Glutamatergic neuron (in vitro differentiated cells): ENCODE data around the gene LUC7L. TPM values are rescaled to one million over a fixed set of nuclear protein-coding genes. Genes with fewer than 3 reads are reported as not detected.
"Not testable (repeated sequence)": the region's sequence is repeated elsewhere in the genome, so short reads cannot be mapped to it uniquely, and the experiment has no call there.

Source experiments
- DNase-seq: peaks from one replicate; pipeline ENCODE4 v3.0.0; 2022
- H3K27ac Mint-ChIP-seq: one replicate; pipeline ENCODE4 v1.8.0; 2020; ENCODE audit warnings: mild to moderate bottlenecking, mixed read lengths, inconsistent platforms; ENCODE audit not compliant: unreplicated experiment
- H3K27me3 Mint-ChIP-seq: one replicate; pipeline ENCODE4 v1.8.0; 2020; ENCODE audit warnings: mild to moderate bottlenecking, moderate library complexity, mixed read lengths, inconsistent platforms; ENCODE audit not compliant: unreplicated experiment
- H3K36me3 Mint-ChIP-seq: one replicate; pipeline ENCODE4 v1.8.0; 2020; ENCODE audit warnings: mild to moderate bottlenecking, mixed read lengths, inconsistent platforms; ENCODE audit not compliant: unreplicated experiment
- H3K4me1 Mint-ChIP-seq: one replicate; pipeline ENCODE4 v1.8.0; 2020; ENCODE audit warnings: mild to moderate bottlenecking, low read depth, mixed read lengths, inconsistent platforms; ENCODE audit not compliant: unreplicated experiment
- H3K4me3 Mint-ChIP-seq: one replicate; pipeline ENCODE4 v1.8.0; 2020; ENCODE audit warnings: mild to moderate bottlenecking, mixed read lengths, inconsistent platforms; ENCODE audit not compliant: unreplicated experiment
- H3K9me3 Mint-ChIP-seq: one replicate; pipeline ENCODE4 v1.8.0; 2020; ENCODE audit warnings: mild to moderate bottlenecking, moderate library complexity, mixed read lengths, inconsistent platforms; ENCODE audit not compliant: unreplicated experiment
- total RNA-seq: library from RNA; stranded (reverse); fragmentation: NEBNext Ultra II Directional; extraction: Animal tissue kit (Norgen Biotek cat#: 25700); gene quantifications from one replicate; pipeline ENCODE4 v1.2.1, GENCODE V29; 2021; ENCODE audit not compliant: unreplicated experiment
- TF ChIP-seq, protein P1 (sequence below): fragments of 200-600 bp; sonication (generic); IDR thresholded peaks from one replicate; pipeline ENCODE4 v1.5.0; 2021; ENCODE audit not compliant: partially characterized antibody, unreplicated experiment

LUC7L gene
- total RNA-seq, 1 donor from 2014 or later, result 213 TPM

DNA sequence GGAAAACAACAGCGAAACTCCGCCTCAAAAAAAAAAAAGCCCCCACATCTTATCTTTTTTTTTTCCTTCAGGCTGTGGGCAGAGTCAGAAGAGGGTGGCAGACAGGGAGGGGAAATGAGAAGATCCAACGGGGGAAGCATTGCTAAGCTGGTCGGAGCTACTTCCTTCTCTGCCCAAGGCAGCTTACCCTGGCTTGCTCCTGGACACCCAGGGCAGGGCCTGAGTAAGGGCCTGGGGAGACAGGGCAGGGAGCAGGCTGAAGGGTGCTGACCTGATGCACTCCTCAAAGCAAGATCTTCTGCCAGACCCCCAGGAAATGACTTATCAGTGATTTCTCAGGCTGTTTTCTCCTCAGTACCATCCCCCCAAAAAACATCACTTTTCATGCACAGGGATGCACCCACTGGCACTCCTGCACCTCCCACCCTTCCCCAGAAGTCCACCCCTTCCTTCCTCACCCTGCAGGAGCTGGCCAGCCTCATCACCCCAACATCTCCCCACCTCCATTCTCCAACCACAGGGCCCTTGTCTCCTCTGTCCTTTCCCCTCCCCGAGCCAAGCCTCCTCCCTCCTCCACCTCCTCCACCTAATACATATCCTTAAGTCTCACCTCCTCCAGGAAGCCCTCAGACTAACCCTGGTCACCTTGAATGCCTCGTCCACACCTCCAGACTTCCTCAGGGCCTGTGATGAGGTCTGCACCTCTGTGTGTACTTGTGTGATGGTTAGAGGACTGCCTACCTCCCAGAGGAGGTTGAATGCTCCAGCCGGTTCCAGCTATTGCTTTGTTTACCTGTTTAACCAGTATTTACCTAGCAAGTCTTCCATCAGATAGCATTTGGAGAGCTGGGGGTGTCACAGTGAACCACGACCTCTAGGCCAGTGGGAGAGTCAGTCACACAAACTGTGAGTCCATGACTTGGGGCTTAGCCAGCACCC is 54.0 kb downstream of the LUC7L start:
- peaks cover 39% of the 10 kb centered on the region for H3K27me3 Mint-ChIP-seq
- H3K36me3 Mint-ChIP-seq, result no peaks in the 10 kb centered on the region
- no peak overlapping the region for H3K4me3 Mint-ChIP-seq
- TF ChIP-seq, protein P1, sequence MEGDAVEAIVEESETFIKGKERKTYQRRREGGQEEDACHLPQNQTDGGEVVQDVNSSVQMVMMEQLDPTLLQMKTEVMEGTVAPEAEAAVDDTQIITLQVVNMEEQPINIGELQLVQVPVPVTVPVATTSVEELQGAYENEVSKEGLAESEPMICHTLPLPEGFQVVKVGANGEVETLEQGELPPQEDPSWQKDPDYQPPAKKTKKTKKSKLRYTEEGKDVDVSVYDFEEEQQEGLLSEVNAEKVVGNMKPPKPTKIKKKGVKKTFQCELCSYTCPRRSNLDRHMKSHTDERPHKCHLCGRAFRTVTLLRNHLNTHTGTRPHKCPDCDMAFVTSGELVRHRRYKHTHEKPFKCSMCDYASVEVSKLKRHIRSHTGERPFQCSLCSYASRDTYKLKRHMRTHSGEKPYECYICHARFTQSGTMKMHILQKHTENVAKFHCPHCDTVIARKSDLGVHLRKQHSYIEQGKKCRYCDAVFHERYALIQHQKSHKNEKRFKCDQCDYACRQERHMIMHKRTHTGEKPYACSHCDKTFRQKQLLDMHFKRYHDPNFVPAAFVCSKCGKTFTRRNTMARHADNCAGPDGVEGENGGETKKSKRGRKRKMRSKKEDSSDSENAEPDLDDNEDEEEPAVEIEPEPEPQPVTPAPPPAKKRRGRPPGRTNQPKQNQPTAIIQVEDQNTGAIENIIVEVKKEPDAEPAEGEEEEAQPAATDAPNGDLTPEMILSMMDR, result no peak
- H3K9me3 Mint-ChIP-seq, result peaks cover 15% of the 10 kb centered on the region
- no peak for DNase-seq
- peaks cover 6% of the 10 kb centered on the region for H3K4me1 Mint-ChIP-seq
- no peak overlapping the region for H3K27ac Mint-ChIP-seq

DNA sequence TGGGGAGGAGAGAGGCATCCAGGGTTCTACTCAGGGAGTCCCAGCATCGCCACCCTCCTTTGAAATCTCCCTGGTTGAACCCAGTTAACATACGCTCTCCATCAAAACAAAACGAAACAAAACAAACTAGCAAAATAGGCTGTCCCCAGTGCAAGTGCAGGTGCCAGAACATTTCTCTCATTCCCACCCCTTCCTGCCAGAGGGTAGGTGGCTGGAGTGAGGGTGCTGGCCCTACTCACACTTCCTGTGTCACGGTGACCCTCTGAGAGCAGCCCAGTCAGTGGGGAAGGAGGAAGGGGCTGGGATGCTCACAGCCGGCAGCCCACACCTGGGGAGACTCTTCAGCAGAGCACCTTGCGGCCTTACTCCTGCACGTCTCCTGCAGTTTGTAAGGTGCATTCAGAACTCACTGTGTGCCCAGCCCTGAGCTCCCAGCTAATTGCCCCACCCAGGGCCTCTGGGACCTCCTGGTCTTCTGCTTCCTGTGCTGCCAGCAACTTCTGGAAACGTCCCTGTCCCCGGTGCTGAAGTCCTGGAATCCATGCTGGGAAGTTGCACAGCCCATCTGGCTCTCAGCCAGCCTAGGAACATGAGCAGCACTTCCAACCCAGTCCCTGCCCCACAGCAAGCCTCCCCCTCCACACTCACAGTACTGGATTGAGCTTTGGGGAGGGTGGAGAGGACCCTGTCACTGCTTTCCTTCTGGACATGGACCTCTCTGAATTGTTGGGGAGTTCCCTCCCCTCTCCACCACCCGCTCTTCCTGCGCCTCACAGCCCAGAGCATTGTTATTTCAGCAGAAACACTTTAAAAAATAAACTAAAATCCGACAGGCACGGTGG is 55.1 kb downstream of the LUC7L start:
- peaks cover 39% of the 10 kb centered on the region for H3K27me3 Mint-ChIP-seq
- H3K4me3 Mint-ChIP-seq, result peak overlapping the region; percentile 49
- peaks cover 11% of the 10 kb centered on the region for H3K9me3 Mint-ChIP-seq
- not testable (repeated sequence) for H3K27ac Mint-ChIP-seq, DNase-seq, H3K36me3 Mint-ChIP-seq, H3K4me1 Mint-ChIP-seq

DNA sequence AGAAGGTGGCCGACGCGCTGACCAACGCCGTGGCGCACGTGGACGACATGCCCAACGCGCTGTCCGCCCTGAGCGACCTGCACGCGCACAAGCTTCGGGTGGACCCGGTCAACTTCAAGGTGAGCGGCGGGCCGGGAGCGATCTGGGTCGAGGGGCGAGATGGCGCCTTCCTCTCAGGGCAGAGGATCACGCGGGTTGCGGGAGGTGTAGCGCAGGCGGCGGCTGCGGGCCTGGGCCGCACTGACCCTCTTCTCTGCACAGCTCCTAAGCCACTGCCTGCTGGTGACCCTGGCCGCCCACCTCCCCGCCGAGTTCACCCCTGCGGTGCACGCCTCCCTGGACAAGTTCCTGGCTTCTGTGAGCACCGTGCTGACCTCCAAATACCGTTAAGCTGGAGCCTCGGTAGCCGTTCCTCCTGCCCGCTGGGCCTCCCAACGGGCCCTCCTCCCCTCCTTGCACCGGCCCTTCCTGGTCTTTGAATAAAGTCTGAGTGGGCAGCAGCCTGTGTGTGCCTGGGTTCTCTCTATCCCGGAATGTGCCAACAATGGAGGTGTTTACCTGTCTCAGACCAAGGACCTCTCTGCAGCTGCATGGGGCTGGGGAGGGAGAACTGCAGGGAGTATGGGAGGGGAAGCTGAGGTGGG is 55.9 kb downstream of the LUC7L start:
- H3K9me3 Mint-ChIP-seq, DNase-seq, H3K4me1 Mint-ChIP-seq, H3K27ac Mint-ChIP-seq, H3K4me3 Mint-ChIP-seq, H3K36me3 Mint-ChIP-seq: not testable (repeated sequence)
- H3K27me3 Mint-ChIP-seq, result peaks cover 36% of the 10 kb centered on the region

DNA sequence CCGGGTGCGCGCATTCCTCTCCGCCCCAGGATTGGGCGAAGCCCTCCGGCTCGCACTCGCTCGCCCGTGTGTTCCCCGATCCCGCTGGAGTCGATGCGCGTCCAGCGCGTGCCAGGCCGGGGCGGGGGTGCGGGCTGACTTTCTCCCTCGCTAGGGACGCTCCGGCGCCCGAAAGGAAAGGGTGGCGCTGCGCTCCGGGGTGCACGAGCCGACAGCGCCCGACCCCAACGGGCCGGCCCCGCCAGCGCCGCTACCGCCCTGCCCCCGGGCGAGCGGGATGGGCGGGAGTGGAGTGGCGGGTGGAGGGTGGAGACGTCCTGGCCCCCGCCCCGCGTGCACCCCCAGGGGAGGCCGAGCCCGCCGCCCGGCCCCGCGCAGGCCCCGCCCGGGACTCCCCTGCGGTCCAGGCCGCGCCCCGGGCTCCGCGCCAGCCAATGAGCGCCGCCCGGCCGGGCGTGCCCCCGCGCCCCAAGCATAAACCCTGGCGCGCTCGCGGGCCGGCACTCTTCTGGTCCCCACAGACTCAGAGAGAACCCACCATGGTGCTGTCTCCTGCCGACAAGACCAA is 56.8 kb downstream of the LUC7L start, which contains the start of gene HBA2:
Gene HBA2 (plus strand): TSS at position 503 of the 568 bp plus-strand sequence. CDS start 37 bp downstream, at position 540.
- H3K27me3 Mint-ChIP-seq, result peaks cover 30% of the 10 kb centered on the region
- not testable (repeated sequence) for H3K36me3 Mint-ChIP-seq, H3K9me3 Mint-ChIP-seq, H3K27ac Mint-ChIP-seq, DNase-seq, H3K4me1 Mint-ChIP-seq
- peak within 1 kb of the TSS; percentile 11 for H3K4me3 Mint-ChIP-seq

DNA sequence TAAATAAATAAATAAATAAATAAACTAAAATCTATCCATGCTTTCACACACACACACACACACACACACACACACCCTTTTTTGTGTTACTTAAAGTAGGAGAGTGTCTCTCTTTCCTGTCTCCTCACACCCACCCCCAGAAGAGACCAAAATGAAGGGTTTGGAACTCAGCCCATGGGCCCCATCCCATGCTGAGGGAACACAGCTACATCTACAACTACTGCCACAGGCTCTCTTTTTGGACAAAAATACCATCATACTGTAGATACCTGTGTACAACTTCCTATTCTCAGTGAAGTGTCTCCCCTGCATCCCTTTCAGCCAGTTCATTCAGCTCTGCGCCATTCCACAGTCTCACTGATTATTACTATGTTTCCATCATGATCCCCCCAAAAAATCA is 58.5 kb downstream of the LUC7L start:
- TF ChIP-seq, protein P1, result no peak
- H3K4me1 Mint-ChIP-seq, result peaks cover 5% of the 10 kb centered on the region
- peak overlapping the region; percentile 52 for H3K4me3 Mint-ChIP-seq
- no peak for DNase-seq
- no peaks in the 10 kb centered on the region for H3K36me3 Mint-ChIP-seq
- H3K9me3 Mint-ChIP-seq, result peaks cover 11% of the 10 kb centered on the region
- peak overlapping the region; percentile 34 for H3K27ac Mint-ChIP-seq
- H3K27me3 Mint-ChIP-seq, result peaks cover 30% of the 10 kb centered on the region

DNA sequence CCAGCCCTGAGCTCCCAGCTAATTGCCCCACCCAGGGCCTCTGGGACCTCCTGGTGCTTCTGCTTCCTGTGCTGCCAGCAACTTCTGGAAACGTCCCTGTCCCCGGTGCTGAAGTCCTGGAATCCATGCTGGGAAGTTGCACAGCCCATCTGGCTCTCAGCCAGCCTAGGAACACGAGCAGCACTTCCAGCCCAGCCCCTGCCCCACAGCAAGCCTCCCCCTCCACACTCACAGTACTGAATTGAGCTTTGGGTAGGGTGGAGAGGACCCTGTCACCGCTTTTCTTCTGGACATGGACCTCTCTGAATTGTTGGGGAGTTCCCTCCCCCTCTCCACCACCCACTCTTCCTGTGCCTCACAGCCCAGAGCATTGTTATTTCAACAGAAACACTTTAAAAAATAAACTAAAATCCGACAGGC is 59.2 kb downstream of the LUC7L start:
- H3K4me3 Mint-ChIP-seq, DNase-seq, H3K27ac Mint-ChIP-seq, H3K36me3 Mint-ChIP-seq, H3K4me1 Mint-ChIP-seq: not testable (repeated sequence)
- H3K27me3 Mint-ChIP-seq, result peaks cover 26% of the 10 kb centered on the region
- H3K9me3 Mint-ChIP-seq, result peaks cover 11% of the 10 kb centered on the region
